ENCODE data around the gene IGSF21.

Gene IGSF21

GRCh38 chr1:18397641-18398040, 290.0 kb downstream of the IGSF21 start:
- TF ChIP-seq ZFX (IDR thresholded peaks at IDR 0.05): no peak
- TF ChIP-seq CTCF (conservative IDR thresholded peaks at IDR 0.05): no peak
- no peak overlapping the region for H3K27ac ChIP-seq

GRCh38 chr1:18398791-18399530, 291.4 kb downstream of the IGSF21 start:
- no peak overlapping the region for H3K27ac ChIP-seq
- TF ChIP-seq ZFX (IDR thresholded peaks at IDR 0.05) (no peak), CTCF (conservative IDR thresholded peaks at IDR 0.05) (no peak)

- H3K27ac ChIP-seq: no peak overlapping the region
- TF ChIP-seq ZFX (IDR thresholded peaks at IDR 0.05) (no peak), CTCF (conservative IDR thresholded peaks at IDR 0.05) (no peak)
These were observed 292.9 kb downstream of the IGSF21 start for GRCh38 chr1:18400347-18401102.

- TF ChIP-seq ZFX (IDR thresholded peaks at IDR 0.05) (no peak), CTCF (conservative IDR thresholded peaks at IDR 0.05) (no peak)
- H3K27ac ChIP-seq: no peak overlapping the region
These were observed 294.3 kb downstream of the IGSF21 start for GRCh38 chr1:18401921-18402320.

- no peak for TF ChIP-seq ZFX (IDR thresholded peaks at IDR 0.05)
- no peak for TF ChIP-seq CTCF (conservative IDR thresholded peaks at IDR 0.05)
- H3K27ac ChIP-seq: no peak overlapping the region
These were observed 296.9 kb downstream of the IGSF21 start for GRCh38 chr1:18404460-18404859.

- H3K27ac ChIP-seq: no peak overlapping the region
- TF ChIP-seq ZFX (IDR thresholded peaks at IDR 0.05): no peak
- TF ChIP-seq CTCF (conservative IDR thresholded peaks at IDR 0.05): no peak
These were observed 299.8 kb downstream of the IGSF21 start for GRCh38 chr1:18407166-18408045.
